ENCODE data around the gene UBXN11. TPM values are rescaled to one million over a fixed set of nuclear protein-coding genes. Genes with fewer than 3 reads are reported as not detected.

The UBXN11 gene, protein sequence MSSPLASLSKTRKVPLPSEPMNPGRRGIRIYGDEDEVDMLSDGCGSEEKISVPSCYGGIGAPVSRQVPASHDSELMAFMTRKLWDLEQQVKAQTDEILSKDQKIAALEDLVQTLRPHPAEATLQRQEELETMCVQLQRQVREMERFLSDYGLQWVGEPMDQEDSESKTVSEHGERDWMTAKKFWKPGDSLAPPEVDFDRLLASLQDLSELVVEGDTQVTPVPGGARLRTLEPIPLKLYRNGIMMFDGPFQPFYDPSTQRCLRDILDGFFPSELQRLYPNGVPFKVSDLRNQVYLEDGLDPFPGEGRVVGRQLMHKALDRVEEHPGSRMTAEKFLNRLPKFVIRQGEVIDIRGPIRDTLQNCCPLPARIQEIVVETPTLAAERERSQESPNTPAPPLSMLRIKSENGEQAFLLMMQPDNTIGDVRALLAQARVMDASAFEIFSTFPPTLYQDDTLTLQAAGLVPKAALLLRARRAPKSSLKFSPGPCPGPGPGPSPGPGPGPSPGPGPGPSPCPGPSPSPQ
- polyA plus RNA-seq (2012; rRNA removed) = 30.6 and 35.3 TPM in 2 replicates
- 5.8 and 8.5 TPM in 2 replicates for polyA plus RNA-seq (2012; cell fraction: cytosol; rRNA removed)
- 201 and 211 TPM in 2 replicates for polyA plus RNA-seq (2012; cell fraction: nucleus; rRNA removed)

DNA sequence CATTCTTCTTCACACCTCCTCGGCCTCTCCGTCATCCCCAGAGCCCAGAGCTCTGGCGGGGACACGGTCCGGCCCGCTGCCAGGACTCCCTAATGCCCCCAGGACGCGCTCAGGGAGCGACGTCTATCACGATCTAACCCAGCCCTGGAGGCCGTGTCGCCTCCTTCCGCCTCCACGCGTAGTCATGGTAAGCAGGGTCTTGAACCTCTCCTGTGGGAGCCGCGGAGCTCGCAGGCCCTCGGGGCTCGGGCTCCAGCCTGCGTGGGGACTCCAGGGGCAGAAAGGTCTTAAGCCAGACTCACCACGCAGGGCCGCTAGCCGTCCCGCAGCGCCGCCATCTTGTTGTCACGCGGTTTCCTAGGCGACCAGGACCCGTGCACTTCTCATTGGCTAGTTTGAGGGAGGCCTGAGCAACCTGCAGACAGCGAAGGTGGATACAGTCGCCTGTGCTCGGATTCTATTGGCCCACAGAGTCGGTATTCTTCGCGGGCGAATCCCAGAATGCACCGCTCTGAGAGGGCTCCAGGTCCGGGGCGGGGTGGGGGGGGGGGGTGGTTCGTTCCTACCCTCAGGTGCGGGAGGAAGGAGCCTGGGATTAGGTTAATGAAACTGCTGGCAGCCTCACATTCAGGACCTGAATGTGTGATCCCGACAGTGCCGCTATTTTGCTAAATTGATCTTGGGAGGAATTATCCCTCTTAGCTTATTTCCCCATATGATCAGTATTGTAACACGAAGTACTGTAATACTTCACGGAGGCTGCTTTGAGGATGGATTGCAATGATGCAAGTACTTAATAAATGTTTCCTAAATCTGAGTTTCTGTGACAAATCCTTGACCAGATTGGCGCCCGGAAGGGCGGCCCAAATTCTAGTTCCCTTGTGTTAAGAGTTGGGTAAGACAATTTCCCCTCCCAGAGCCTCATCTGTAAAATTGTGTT lies at the start of gene UBXN11:
TSS of gene UBXN11 (minus strand) at position 347 of the 940 bp plus-strand sequence. CDS start 3,753 bp downstream, outside the sequence.
- WGBS (ENCODE audit: low lambda C conversion rate) = 3% methylated on average over 19 of the region's 51 CpGs
- Histone ChIP-seq H4K20me1 (ENCODE audit: insufficient read depth) (no peaks in the 10 kb centered on the region), H3K4me1 (ENCODE audit: control insufficient read depth in 1 of 2, insufficient read depth in 2 of 2, low read depth in 1 of 2, low read length in 1 of 2) (peaks cover 0 to 9% of the 10 kb centered on the region in 2 experiments; a peak in 1 of 4 replicates), H3K9me3 (no peaks in the 10 kb centered on the region), H3K27ac (ENCODE audit: low read depth in 2 of 2, low read length in 1 of 2) (peak within 1 kb of the TSS; percentile 27 to 58; a peak in 3 of 4 replicates), H3K4me3 (ENCODE audit: low read depth in 2 of 2, low read length in 1 of 2) (peak within 1 kb of the TSS; percentile 81 to 92), H3K4me2 (peak within 1 kb of the TSS; percentile 98), H3K27me3 (ENCODE audit: insufficient read depth) (no peaks in the 10 kb centered on the region; the same call in 1 of the 2 replicates), H2AFZ (ENCODE audit: low read depth) (peak within 1 kb of the TSS; percentile 95), H3K9ac (peak within 1 kb of the TSS; percentile 88), H3K9me2 (no peaks in the 10 kb centered on the region), H3K79me2 (ENCODE audit: insufficient read depth) (peaks cover 8% of the 10 kb centered on the region; the same call in 1 of the 2 replicates), H3F3A (replicated peaks; ENCODE audit: insufficient read depth) (no peaks in the 10 kb centered on the region), H3K36me3 (replicated peaks in 1 of 2; ENCODE audit: control insufficient read depth in 1 of 2, insufficient read depth in 2 of 2, low read length in 1 of 2) (no peaks in the 10 kb centered on the region)
- POLR2A ChIA-PET = no interaction called here
- peak; percentile 96 for DNase-seq
- TF ChIP-seq NFIC (IDR thresholded peaks at IDR 0.05; ENCODE audit: borderline replicate concordance) (no peak), SIN3A (IDR thresholded peaks at IDR 0.05; ENCODE audit: borderline replicate concordance, low read depth, low read length) (peak; percentile 81; the same call in 1 of the 2 replicates), EZH2phosphoT487 (IDR thresholded peaks at IDR 0.05; ENCODE audit: borderline replicate concordance, low read depth) (no peak), POLR2AphosphoS5 (IDR thresholded peaks at IDR 0.05; ENCODE audit: low read depth, low read length) (peak; percentile 45), FOXM1 (IDR thresholded peaks at IDR 0.05; ENCODE audit: low read depth) (peak; percentile 69; the same call in 1 of the 2 replicates), MXI1 (IDR thresholded peaks at IDR 0.05; ENCODE audit: low read depth, low read length) (peak; percentile 98), TCF12 (IDR thresholded peaks at IDR 0.05) (no peak), SMC3 (IDR thresholded peaks at IDR 0.05; ENCODE audit: low read depth, low read length) (no peak), NRF1 (IDR thresholded peaks at IDR 0.05; ENCODE audit: low read depth, low read length) (peak; percentile 73), RFX5 (IDR thresholded peaks at IDR 0.05; ENCODE audit: low read length) (peak; percentile 86), RCOR1 (IDR thresholded peaks at IDR 0.05; ENCODE audit: low read length) (no peak), YY1 (IDR thresholded peaks at IDR 0.05; ENCODE audit: low read depth) (peak; percentile 97), CHD2 (IDR thresholded peaks at IDR 0.05; ENCODE audit: low read length, partially characterized antibody) (peak; percentile 27)
- TF ChIP-seq, protein P1, sequence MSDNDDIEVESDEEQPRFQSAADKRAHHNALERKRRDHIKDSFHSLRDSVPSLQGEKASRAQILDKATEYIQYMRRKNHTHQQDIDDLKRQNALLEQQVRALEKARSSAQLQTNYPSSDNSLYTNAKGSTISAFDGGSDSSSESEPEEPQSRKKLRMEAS (IDR thresholded peaks at IDR 0.05; ENCODE audit: low read depth) = peak; percentile 66
- TF ChIP-seq, protein P2, sequence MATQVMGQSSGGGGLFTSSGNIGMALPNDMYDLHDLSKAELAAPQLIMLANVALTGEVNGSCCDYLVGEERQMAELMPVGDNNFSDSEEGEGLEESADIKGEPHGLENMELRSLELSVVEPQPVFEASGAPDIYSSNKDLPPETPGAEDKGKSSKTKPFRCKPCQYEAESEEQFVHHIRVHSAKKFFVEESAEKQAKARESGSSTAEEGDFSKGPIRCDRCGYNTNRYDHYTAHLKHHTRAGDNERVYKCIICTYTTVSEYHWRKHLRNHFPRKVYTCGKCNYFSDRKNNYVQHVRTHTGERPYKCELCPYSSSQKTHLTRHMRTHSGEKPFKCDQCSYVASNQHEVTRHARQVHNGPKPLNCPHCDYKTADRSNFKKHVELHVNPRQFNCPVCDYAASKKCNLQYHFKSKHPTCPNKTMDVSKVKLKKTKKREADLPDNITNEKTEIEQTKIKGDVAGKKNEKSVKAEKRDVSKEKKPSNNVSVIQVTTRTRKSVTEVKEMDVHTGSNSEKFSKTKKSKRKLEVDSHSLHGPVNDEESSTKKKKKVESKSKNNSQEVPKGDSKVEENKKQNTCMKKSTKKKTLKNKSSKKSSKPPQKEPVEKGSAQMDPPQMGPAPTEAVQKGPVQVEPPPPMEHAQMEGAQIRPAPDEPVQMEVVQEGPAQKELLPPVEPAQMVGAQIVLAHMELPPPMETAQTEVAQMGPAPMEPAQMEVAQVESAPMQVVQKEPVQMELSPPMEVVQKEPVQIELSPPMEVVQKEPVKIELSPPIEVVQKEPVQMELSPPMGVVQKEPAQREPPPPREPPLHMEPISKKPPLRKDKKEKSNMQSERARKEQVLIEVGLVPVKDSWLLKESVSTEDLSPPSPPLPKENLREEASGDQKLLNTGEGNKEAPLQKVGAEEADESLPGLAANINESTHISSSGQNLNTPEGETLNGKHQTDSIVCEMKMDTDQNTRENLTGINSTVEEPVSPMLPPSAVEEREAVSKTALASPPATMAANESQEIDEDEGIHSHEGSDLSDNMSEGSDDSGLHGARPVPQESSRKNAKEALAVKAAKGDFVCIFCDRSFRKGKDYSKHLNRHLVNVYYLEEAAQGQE (IDR thresholded peaks at IDR 0.05; ENCODE audit: low read depth, low read length) = no peak
- CTCF ChIA-PET = interaction anchor here (0.8 to 5.6 kb wide), 7 partner anchors 11 to 110 kb away, joined by 3 to 41 read pairs (median 6); partner anchors contain the start of genes CD52 and SH3BGRL3
